ENCODE data around the gene IFNL4. TPM values are rescaled to one million over a fixed set of nuclear protein-coding genes. Genes with fewer than 3 reads are reported as not detected.
A peak's percentile ranks its signal among the peaks of the same experiment; 100 is the strongest.
"Not testable (repeated sequence)": the region's sequence is repeated elsewhere in the genome, so short reads cannot be mapped to it uniquely, and the experiment has no call there.

The IFNL4 gene
- total and polyA plus RNA-seq, 9 of the 15 experiments (the other 6 are each of a cell fraction or from before 2014, with no cell fraction given), result not detected

DNA sequence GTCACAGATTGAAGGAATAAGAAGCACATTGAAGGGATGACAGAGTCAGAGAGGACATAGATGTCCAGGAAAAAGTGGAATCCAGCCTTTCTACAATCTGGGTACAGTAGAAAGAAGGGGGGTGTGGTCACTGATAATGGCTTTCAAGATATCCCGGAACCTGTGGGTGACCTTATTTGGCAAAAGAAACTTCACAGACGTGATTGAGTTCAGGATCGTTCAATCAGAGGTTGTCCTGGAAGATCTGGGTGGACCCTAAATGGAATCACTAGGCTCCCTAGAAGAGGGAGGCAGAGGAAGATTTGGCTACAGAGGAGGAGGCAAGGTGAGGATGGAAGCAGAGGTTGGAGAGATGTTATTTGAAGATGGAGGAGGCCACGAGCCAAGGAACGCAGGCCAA, 31.6 kb downstream of the IFNL4 start:
- H3K4me1 ChIP-seq (replicated peaks in 1 of 2; ENCODE audit: control insufficient read depth in 2 of 2, insufficient read depth in 2 of 2, low read length in 2 of 2), result no peaks in the 10 kb centered on the region; a peak in 1 of 5 replicates
- no peak overlapping the region for H3K4me2 ChIP-seq (ENCODE audit: insufficient read depth, low read length)
- ATAC-seq (no peak), FAIRE-seq (no peak), DNase-seq (ENCODE audit: extremely low read depth in 1 of 4, low spot score in 3 of 4) (no peak)
- ChIA-PET CTCF (ENCODE audit: low intra/inter-chr PET ratio) (no interaction called here), POLR2A (no interaction called here)
- peaks cover 3% of the 10 kb centered on the region for H3K9me3 ChIP-seq (replicated peaks; ENCODE audit: control insufficient read depth, insufficient read depth, low read depth, low read length)
- TF ChIP-seq SRF (CRISPR knock-in tag; IDR thresholded peaks at IDR 0.05), result peak in 1 of 2 experiments; percentile 90; a peak in 2 of 4 replicates
- no peak for TF ChIP-seq MYNN (IDR thresholded peaks at IDR 0.05)
- TF ChIP-seq MYNN (CRISPR knock-in tag; IDR thresholded peaks at IDR 0.05), result no peak
- in situ Hi-C loops (cut with MboI) (no loop called here), intact Hi-C loops (cut with micrococcal nuclease) (no loop called here)
- no peak overlapping the region for H2AFZ ChIP-seq (ENCODE audit: low read depth, low read length)
- BruUV-seq (replicated peaks), result no TSS peak
- H3K27me3 ChIP-seq (ENCODE audit: control insufficient read depth in 2 of 2, insufficient read depth in 2 of 2, low read length in 2 of 2), result peaks cover 0 to 13% of the 10 kb centered on the region in 2 experiments; a peak in 3 of 5 replicates
- no peaks in the 10 kb centered on the region for H3K79me2 ChIP-seq (ENCODE audit: control insufficient read depth, insufficient read depth, low read length)
- 20% methylated on average over 5 of the region's 5 CpGs for WGBS (ENCODE audit: insufficient coverage, low coverage, missing lambda C conversion rate)
- no peaks in the 10 kb centered on the region for H3K36me3 ChIP-seq (ENCODE audit: control insufficient read depth, insufficient read depth, low read length)
- H3K27ac ChIP-seq (ENCODE audit: extremely low read depth, low read depth, low read length), result no peak overlapping the region
- H3K9me1 ChIP-seq (ENCODE audit: control insufficient read depth, insufficient read depth, low read length), result no peaks in the 10 kb centered on the region
- no peak overlapping the region for H3K9ac ChIP-seq (ENCODE audit: insufficient read depth in 1 of 2, low read depth in 2 of 2, low read length in 2 of 2)
- no peaks in the 10 kb centered on the region for H4K20me1 ChIP-seq (replicated peaks; ENCODE audit: control insufficient read depth, insufficient read depth, low read length)
- no peak overlapping the region for H3K4me3 ChIP-seq

DNA sequence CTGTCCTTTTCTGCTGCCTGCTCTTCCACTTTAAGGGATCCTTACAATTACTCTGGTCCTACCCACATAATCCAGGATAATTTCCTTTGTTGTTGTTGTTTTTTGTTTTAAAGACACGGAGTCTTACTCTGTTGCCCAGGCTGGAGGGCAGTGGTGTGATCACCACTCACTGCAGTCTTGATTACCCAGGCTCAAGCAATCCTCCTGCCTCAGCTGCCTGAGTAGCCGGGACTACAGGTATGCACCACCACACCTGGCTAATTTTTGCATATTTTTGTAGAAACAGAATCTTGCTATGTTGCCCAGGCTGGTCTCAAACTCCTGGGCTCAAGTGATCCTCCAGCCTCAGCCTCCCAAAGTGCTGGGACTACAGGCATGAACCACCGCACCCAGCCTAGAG, 33.3 kb downstream of the IFNL4 start:
- WGBS (ENCODE audit: insufficient coverage, low coverage, missing lambda C conversion rate), result 7% methylated on average over 3 of the region's 3 CpGs
- H3K9ac ChIP-seq (ENCODE audit: insufficient read depth in 1 of 2, low read depth in 2 of 2, low read length in 2 of 2); H3K9me1 ChIP-seq (ENCODE audit: control insufficient read depth, insufficient read depth, low read length); H2AFZ ChIP-seq (ENCODE audit: low read depth, low read length); H3K9me3 ChIP-seq (replicated peaks; ENCODE audit: control insufficient read depth, insufficient read depth, low read depth, low read length); FAIRE-seq; H3K4me1 ChIP-seq (replicated peaks in 1 of 2; ENCODE audit: control insufficient read depth in 2 of 2, insufficient read depth in 2 of 2, low read length in 2 of 2); H3K27me3 ChIP-seq (ENCODE audit: control insufficient read depth in 2 of 2, insufficient read depth in 2 of 2, low read length in 2 of 2); H3K4me3 ChIP-seq; H4K20me1 ChIP-seq (replicated peaks; ENCODE audit: control insufficient read depth, insufficient read depth, low read length); in situ Hi-C loops (cut with MboI); CTCF ChIA-PET (ENCODE audit: low intra/inter-chr PET ratio); H3K4me2 ChIP-seq (ENCODE audit: insufficient read depth, low read length); ATAC-seq; BruUV-seq (replicated peaks); intact Hi-C loops (cut with micrococcal nuclease); H3K79me2 ChIP-seq (ENCODE audit: control insufficient read depth, insufficient read depth, low read length); H3K27ac ChIP-seq (ENCODE audit: extremely low read depth, low read depth, low read length); DNase-seq (ENCODE audit: extremely low read depth in 1 of 4, low spot score in 3 of 4); POLR2A ChIA-PET; H3K36me3 ChIP-seq (ENCODE audit: control insufficient read depth, insufficient read depth, low read length): not testable (repeated sequence)

Data from K562 (cell line).